HEK293T (cell line): Measurements from ENCODE around the gene AMIGO3.

Source experiments
- ARNT ChIP-seq: fragments of 450-650 bp; IDR thresholded peaks from 2 replicates; pipeline ENCODE4 v1.6.1; 2017; ENCODE audit warnings: mild to moderate bottlenecking
- BHLHE40 ChIP-seq: fragments of 450-650 bp; IDR thresholded peaks from 2 replicates; pipeline ENCODE4 v1.6.1; 2016; ENCODE audit warnings: mild to moderate bottlenecking, moderate library complexity, borderline replicate concordance
- CTBP1 ChIP-seq: fragments of 450-650 bp; IDR thresholded peaks from 2 replicates; pipeline ENCODE4 v1.6.1; 2016; ENCODE audit warnings: borderline replicate concordance
- ELF4 ChIP-seq: fragments of 450-650 bp; IDR thresholded peaks from 2 replicates; pipeline ENCODE4 v1.6.1; 2017; ENCODE audit warnings: antibody characterized with exemption
- FOXA1 ChIP-seq: fragments of 450-650 bp; IDR thresholded peaks from 2 replicates; pipeline ENCODE4 v1.6.1; 2016; ENCODE audit warnings: mild to moderate bottlenecking
- FOXK2 ChIP-seq: fragments of 450-650 bp; IDR thresholded peaks from 2 replicates; pipeline ENCODE4 v1.6.1; 2016; ENCODE audit warnings: mild to moderate bottlenecking
- FOXM1 ChIP-seq: fragments of 450-650 bp; IDR thresholded peaks from 2 replicates; pipeline ENCODE4 v1.6.1; 2017; ENCODE audit warnings: mild to moderate bottlenecking, borderline replicate concordance
- L3MBTL2 ChIP-seq: fragments of 450-650 bp; conservative IDR thresholded peaks from 2 replicates; pipeline ENCODE4 v1.6.1; 2016; ENCODE audit warnings: mild to moderate bottlenecking
- LEF1 ChIP-seq: fragments of 450-650 bp; IDR thresholded peaks from 2 replicates; pipeline ENCODE4 v1.6.1; 2017; ENCODE audit warnings: mild to moderate bottlenecking, borderline replicate concordance
- SP1 ChIP-seq: fragments of 450-650 bp; IDR thresholded peaks from 2 replicates; pipeline ENCODE4 v1.6.1; 2017
- ZNF384 ChIP-seq: fragments of 450-650 bp; IDR thresholded peaks from 2 replicates; pipeline ENCODE4 v1.6.1; 2016

GRCh38 chr3:49711489-49711888 lies 8.0 kb downstream of the AMIGO3 start:
- TF ChIP-seq FOXK2 = no peak
- TF ChIP-seq FOXM1 = no peak
- TF ChIP-seq L3MBTL2 = no peak
- no peak for TF ChIP-seq ELF4
- no peak for TF ChIP-seq ARNT
- TF ChIP-seq BHLHE40 = no peak
- no peak for TF ChIP-seq SP1
- no peak for TF ChIP-seq FOXA1
- TF ChIP-seq CTBP1 = no peak
- no peak for TF ChIP-seq ZNF384
- TF ChIP-seq LEF1 = no peak
